GM19023 (cell line): ENCODE data around the gene DGCR2.

Source experiments
- ATAC-seq: cut with Tn5 transposase; IDR thresholded peaks from one replicate; pipeline ENCODE4 v1.9.1; 2021; ENCODE audit warnings: mild to moderate bottlenecking, moderate library complexity; ENCODE audit not compliant: unreplicated experiment

DGCR2 gene

DNA sequence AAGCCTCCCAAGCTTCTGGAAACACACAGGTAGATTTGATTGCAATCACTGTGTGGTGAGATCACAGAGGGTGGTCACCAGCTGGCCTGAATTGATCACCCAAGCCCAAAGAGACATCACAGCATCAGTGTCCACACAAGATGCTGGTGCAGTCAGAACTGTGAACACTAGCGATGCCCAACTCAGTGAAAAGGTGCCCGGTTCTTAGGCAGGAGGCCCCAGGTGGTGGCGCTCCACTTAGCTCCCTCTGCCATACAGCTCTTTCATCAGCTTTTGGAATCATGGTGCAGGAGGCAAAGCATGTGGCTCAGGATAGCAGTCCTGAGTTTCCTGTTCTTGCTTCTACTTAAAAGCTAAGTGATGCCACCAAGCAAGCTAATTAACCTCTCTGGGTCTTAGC, 11.1 kb downstream of the DGCR2 start:
- ATAC-seq: no peak

DNA sequence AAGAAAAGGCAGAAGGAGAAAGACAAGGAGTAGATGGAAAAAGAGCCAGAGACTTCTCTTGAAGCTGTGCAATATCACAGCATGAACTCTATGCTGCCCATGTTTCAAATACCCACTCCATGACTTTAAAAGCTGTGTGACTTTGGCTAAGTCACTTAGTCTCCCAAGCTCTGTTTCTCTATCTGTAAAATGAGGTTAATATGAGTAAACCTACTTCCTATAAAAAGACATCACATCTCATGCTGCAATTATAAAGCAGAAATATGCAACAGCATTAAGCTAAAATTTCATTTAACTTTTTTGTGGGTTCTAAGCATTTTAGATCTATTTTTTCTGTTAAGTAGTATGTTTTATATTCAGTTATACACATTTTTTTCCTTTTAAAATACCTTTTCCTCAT, 11.6 kb downstream of the DGCR2 start:
- no peak for ATAC-seq

DNA sequence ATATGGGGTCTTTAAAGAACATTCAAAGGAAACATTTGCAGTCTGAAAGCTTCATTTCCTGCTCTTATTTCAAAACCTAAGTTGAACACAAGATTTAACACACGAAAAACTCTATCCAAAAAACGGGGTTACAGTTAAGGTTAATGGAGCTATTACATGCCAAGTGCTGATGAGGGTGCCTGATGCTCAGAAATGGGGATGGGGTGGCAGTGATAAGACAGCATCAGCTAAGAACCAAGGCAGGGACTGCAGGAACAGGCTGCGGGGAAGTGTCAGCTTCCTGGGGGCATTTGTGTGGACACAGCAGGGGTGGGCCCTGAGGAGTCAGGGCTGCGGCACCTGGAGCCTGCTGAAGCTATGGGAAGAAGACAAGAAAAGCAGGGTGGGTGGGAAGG, 12.2 kb downstream of the DGCR2 start:
- no peak for ATAC-seq

DNA sequence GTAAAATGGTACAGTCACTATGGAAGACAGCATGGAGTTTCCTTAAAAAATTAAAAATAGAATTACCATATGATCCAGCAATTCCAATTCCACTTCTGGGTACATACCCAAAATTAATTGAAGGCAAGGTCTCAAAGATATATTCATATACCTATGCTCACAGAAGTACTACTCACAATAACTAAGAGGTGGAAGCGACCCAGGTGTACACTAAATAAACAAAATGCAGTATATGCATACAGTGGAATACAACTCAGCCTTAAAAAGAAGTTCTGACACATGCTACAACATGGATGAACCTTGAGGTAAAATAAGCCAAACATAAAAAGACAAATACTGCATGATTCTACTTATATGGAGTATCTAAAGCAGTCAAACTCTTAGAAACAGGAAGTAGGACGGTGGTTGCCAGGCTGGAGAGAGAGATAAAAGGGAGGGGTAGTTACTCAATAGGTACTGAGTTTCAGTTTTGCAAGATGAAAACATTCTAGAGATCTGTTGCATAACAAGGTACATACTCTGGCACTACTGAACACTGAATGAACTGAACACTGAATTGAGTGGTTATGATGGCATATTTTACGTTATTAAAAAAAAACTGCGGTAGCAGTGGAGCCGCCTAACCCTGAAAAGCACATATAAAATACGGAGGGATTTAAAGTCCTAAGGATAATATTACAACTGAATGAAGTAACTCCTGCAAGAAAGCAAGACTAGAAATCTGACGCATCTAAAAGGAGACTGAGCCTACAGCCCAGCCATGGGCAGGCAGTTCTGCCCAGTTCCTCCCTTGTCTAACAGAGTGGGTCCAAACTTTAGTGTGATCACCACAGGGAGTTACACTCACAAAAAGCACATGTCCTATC, 12.8 kb downstream of the DGCR2 start:
- peak; percentile 79 for ATAC-seq

DNA sequence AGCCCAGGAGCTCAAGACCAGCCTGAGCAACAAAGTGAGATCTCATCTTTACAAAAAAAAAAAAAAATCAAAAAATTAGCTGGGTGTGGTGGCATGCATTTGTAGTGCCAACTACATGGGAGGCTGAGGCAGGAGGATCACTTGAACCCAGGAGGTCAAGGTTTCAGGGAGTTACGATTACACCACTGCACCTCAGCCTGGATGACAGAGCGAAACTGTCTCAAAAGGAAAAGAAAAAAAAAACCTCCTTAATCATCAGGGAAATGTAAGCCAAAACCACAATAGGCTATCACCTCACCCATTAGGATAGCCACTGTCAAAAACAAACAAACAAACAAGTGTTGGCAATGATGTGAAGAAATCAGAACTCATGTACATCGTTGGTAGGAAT, 13.4 kb downstream of the DGCR2 start:
- ATAC-seq: no peak

DNA sequence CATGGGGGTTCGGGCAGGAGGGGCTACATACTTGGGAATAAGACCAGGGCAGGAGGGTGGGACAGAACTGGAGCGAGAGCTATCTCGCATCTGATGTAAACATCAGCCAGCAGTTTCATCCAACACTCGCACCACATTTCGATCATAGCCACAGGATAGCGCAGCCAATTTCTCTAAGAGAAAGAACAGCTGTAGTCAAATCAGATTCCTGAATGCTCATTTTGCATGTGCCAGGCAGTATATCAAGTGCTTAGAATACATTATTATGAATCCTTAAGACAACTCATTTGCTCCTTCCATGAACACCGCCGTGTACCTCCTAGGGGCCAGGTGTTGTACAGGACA, 14.5 kb downstream of the DGCR2 start:
- no peak for ATAC-seq

DNA sequence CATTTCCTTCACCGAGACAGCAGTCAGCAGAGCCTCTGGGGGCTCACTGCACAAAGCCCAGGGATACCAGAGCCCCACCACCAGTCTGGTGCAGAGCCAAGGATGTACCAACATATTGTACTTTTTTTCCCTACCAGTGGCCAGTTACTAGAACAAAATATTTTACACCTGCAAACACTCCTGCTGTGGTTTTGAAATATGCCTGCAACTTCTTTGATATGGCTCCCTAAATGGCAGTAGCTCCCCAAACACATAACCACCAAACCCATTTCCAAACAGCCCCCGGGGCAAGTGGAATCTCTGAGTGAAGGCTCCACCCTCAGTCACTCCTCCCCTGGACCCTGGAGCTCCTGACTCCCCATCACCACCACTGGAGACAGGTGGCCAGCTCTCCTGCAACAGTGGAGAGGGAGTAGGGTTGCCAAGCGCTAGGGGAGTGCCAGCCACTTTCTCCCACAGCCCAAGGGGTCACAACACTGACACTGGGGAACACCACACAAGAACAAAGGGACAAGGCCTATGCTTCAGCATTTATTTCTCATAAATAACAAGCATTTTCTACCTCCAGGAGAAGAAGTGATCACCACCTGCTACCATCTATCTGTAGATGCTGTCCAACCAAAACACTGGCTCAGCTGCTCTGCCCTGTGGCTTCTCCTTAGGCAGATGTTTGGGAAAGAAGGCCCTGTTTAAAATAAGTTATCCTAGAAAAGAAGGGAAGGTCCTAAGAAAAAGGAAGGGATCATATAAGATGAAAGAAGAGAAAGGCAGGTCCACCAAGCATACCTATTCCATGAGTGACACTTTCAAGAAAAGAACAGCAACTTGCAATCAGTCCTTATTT, 15.1 kb downstream of the DGCR2 start:
- ATAC-seq: no peak

DNA sequence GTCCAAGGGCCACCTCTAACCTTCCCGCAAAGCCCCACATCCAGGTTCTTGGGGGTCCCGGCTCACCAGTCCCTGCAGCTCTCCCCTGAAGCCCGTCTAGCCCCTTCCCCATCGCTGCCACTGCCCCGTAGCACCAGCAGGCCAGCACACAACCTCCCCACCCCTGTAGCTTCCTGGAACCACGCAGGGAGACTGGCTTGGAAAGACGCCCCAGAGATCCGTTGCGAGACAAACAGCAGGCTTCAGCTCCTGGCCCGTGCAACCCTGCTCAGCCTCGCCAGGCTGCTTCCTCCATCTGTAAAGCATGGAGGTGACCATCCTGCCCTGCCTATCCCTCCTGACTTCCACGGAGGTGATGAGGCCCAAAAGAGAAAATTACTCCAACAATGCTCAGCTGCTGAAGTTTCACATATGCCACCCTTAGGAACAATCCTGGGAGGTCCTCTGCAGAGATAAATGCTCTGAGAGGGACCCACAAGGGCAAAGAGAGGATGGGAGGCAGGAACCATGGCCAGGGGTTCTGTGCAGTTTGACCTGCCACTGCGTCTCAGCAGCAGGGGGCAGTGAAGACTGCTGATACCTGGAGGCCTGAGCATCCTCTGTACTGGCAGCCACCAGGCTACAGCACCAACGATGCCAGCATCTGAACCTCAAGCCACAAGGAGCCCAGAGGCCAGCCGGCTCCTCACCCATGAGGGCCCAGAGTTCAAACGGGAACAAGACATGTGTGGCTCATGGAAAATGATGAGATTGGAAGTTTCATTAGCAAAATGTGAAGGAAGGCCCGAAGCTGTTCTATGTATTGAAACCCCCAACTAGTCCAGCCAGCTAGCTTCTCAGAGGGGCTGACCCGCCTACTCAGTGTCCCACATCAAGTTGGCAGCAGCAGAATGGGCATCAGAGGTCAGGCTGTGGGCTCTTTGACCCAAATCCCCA, 16.1 kb downstream of the DGCR2 start:
- no peak for ATAC-seq

DNA sequence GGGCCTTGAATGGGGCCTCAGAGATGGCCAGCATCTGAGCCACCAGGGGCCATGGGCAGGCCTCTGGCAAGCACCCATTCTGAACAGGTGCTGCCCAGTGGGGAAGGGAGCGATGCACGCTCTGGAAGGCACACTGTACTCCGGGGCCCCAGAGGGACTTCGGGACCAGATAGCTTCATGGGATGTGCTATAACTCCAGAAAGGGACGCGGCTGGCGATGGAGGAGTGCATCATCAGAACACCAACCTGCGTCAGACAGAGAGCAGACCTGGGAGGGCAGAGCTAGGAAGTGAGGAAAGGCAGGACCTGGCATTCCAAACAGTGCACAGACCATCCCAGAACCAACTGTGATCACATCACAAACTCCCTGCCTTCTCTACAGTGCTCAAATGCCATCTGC, 16.8 kb downstream of the DGCR2 start:
- no peak for ATAC-seq

DNA sequence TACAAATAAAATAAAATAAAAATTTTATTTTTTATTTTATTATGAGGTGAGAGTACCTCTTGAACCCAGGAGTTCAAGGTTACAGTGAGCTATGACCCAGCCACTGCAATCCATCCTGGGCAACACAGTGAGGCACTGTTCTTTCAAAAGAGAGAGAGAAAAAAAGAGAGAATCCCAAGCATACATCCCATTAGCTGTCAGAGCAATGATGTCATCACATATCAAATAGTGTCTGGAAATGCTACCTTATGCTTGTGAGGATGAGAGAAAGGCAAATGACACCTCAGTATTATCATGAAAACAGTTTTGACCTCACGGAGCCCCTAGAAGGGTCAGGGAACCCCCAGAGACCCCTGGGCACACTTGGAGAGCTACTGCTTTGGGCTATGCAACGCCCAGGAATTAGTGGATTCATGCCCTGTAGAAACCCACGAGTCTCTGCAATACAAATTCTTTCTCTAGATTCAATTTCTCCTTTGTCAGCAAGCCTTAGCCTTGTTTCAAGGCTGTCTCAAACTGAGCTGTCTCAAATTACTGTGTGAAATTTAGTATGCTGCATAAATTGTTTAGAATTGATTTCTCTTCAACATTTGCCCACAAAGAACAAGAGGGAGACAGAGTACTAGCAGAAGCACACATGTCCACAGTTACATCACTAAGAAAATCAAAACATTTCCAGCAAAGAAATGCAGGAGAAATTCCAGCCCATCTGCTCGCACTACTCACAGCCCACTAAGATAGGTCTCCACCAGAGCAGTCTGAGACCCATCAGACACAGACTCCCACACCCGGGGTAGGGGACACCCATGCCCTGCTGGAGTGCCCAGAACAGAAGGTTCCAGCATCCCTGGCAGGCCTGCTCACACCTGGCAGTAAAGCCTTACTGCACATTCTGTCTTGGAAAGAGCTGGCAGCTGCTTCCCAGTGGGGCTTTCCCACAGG, 18.1 kb downstream of the DGCR2 start:
- no peak for ATAC-seq

DNA sequence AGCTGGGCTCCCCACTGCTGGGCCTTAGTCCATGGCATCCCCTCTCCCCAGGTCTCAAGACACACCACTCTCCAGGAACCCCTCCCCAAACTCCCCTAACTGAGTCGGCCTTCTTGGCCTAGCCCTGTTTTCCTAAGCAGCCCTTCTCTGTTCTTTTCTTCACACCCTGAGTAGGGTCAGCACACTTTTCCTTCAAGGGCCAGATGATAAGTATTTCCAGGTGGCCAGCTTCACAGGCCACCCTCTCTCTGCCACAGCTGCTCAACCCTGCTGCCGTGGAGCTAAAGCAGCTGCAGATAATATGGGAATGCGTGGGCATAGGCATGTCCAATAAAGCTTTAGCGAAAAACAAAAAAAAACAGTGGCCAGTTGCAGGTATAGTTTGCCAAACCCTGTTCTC, 24.1 kb downstream of the DGCR2 start:
- no peak for ATAC-seq

DNA sequence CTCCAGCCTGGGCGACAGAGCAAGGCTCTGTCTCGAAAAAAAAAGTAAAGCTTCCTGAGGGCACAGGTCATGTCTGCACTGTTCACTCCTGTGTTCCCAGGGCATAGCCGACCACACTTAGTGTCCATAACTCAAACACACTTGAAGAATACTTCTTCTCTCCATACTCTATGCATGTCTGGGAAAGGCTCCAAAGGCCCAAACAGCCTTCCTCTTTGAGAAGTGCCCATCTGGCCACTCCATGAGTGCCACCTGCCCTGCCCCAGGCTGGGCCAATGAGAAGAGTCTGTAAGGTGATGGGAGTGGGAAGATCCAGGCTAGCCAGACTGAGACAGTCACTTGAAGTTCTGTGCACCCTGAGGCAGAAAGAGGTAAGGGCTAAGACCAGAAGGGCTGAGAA, 24.7 kb downstream of the DGCR2 start:
- no peak for ATAC-seq

DNA sequence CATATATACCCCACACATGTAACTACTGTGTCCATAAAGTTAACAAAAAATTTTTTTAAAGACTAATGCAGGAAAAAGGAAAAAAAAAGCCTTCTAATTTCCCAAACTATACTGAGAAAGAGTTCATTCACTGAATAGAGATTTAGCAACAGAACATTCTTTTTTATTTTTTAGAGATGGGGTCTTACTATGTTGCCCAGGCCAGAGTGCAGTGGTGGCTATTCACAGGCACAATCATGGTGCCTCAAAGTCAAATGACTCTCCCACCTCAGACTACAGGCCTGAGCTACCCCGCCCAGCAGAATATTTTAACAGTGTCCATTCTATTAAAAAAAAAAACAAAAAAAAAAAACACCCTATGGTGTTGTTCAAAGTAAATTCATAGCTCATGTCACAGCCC, 25.7 kb downstream of the DGCR2 start:
- no peak for ATAC-seq

DNA sequence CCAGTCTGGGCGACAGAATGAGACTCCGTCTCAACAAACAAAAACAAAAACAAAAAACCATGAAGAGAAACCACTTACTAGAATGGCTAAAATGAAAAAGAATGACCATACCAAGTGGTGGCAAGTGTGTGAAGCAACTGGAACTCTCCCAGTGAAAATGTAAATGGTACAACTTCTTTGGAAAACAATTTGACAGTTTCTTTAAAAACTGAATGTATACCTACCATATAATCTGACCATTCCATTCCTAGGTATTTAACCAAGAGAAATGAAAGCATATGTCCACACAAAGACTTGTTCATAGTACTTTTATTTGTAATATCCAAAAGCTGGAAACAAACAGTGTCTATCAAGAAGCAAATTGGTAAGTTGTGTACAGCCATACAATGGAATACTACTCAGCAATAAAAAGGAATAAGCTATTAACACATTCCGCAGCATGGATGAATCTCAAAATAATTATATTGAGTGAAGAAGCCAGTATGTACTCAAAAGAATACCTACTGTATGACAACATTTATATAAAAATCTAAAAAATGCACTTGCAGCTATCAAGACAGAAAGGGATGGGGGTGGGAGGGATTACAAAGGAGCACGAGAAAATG, 27.7 kb downstream of the DGCR2 start:
- no peak for ATAC-seq

DNA sequence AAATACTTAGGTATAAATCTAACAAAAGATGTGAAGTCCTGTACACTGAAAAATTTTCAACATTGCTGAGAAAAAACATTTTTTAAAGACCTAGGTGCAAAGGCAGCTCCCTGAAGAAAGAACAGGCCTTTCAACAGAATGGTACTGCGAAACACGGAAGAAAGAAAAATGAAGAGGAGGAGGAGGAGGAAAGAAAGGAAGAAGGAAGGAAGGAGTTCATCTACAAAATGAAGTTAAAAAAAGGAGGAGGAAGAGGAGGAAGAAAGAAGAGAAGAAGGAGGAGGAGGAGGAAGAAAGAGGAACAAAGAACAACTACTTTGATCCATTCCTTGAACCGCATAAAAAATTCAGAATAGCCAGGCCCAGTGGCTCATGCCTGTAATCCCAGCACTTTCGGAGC, 29.5 kb downstream of the DGCR2 start:
- ATAC-seq: no peak

DNA sequence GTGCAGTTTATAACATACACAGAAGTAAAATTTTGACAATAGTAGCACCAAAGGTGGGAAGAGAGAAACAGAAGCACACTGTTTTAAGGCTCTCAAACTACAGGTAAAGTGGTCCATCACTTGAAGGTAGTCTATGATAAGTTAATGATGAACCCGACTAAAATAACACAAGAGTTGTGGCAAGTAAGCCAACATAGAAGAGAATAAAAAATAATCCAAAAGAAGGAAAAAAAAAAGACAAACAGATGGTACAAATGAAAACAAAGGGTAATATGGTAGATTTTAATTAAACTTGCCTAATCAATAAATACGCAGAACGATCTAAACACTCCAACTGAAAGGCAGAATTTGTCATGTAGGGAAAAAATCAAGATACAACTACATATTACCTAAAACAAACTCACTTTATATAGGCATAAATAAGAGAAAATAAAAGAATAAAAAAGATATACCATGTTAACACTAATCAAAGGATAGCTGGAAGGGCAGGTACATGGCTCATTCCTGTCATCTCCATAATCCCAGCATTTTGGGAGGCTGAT, 31.6 kb downstream of the DGCR2 start:
- no peak for ATAC-seq

DNA sequence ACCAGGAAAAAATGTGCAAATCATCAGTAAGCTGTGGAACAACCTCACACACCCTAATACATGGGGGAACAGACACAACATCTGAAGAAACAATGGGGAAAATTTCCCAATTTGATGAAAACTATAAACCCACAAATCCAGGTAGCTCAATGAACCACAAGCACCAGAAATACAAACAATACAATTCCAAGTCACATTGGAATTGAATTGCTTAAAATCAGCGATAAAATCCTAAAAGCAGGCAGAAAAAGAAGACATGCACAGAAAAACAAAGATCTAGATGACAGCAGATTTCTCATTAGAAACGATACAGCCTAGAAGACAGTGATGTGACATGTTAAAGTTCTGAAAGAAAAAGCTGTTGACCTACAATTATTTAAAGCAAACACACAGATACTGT, 32.0 kb downstream of the DGCR2 start:
- no peak for ATAC-seq

DNA sequence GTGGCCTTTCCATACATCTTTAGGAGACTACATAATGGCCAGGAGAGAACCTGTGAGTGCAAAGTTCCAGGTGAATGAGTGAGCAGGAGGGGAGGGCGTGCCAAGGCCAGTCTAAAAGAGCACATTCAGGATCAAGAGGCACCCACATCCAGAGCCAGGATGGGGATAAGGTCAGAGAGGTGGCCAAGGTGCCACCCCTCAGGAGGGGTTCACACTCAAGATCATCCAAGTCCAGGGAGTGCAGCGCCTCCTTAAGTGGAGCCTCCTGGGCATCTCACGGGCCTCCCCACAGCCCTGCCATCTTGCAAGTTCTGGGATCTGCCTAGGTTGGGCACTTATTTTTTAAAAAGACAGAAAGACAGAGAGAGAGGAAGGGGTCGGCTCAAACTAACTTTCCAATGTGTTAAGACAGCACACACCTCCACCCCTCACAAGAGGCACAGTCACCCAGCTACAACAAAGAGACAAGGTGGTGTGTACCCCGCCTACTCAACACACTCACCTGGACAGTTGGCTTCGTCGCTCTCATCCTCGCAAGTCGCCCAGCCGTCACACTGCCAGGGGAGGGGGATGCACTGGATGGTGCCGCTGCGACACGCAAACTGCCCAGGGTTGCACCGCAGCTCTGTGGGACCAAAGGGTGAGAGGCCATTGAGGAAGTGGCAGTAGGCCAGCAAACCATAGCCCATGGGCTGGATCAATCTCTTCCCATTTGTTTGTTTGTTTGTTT, 33.2 kb downstream of the DGCR2 start:
- no peak for ATAC-seq

DNA sequence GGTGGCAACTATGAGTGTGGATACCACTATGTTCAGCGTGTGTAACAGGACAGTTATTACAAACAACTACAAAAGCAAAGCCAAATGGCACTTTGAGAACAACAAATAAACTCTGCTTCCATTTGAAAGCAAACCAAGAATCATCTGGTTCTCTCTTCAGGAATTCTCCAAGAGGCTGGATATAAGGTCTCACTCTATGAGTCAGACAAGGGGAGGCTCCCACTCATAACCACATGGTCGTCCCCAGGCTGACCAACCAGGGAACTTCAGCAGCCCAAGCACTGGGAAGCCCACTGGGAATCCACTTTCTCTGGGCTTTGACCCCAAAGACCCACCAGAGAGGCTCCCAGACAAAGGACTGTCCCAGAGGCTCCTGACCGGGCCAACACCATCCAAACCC, 35.3 kb downstream of the DGCR2 start:
- no peak for ATAC-seq
